ENCODE results near the gene RAB39B.
"Not testable (repeated sequence)": the region's sequence is repeated elsewhere in the genome, so short reads cannot be mapped to it uniquely, and the experiment has no call there.

Gene RAB39B

DNA sequence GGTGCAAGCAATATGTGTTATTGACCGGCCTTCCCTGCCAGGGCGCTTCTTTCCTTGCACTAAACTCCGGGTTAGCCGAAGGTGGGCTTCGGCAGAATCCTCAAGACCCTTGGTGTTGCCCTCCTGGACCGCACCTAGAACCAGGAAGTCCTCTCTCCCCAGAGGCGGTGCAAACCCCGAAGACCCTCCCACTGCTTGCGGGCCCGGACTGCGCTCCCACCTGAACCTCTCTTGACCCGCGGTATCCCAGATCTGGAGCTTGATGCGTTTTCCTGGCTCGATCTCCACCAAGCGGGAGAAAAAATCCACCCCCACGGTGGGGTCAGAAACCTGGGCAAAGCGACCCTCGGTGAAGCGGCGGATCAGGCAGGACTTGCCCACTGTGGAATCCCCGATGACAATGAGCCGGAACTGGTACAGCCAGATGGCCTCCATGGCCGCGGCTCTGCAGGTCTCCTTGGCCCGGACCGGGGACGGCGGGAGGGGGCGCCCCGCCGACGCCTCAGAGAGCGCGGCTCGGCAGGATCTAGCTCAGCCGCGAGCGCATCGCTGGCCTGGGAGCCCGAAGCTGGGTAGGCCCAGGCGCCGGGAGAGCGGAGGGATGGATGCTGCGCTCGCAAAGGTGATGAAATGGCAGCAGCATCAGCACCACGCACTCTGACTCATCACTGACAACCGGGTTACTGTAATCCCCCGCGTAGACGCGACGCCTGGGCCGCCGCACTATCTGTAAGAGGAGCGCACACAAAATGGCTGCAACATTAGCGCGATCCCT is at the start of gene RAB39B:
RAB39B (minus strand) TSS at position 638 of the 775 bp plus-strand sequence; CDS start at position 435, 203 bp downstream.
- peak; percentile 61 for DNase-seq (ENCODE audit: low spot score)

GRCh38 chrX:155313766-155314165 is 49.5 kb upstream of the RAB39B start:
- DNase-seq (ENCODE audit: low spot score), result no peak

DNA sequence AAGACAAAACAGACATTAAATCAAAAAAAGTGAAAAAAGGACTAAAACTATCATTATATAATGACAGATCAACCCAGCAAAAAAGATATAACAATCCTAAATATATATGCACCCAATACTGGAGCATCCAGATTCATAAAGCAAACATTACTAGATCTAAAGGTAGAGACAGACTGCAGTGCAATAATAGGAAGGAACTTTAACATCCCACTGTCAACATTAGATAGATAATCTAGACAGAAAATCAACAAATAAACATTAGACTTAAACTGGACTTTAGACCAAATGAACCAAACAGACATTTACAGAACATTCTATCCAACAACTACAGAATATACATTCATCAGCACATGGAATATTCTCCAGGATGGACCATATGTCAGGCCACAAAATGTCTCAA is 29.5 kb upstream of the RAB39B start:
- DNase-seq (ENCODE audit: low spot score), result no peak

DNA sequence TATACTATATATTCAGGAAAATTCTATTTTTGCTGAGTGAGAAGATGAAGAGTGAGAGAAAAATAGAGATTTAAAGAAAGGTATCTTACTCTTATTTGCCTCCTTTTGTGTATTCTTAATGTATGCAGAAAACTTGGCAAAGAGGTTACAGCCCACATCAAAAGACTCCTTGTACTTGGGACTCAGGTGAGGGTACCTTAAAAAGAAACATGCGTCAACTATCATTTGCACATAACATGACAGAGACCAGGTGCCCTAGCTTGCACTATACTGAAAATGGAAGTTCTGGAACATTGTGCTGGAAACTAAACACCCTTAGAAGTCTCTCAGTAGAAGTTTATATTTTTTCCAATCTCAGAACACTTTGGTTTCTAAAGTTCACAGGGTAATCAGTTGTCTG is 15.6 kb upstream of the RAB39B start:
- DNase-seq (ENCODE audit: low spot score), result no peak

- DNase-seq (ENCODE audit: low spot score), result no peak
Observed at GRCh38 chrX:155270969-155271368, 6.7 kb upstream of the RAB39B start.

GRCh38 chrX:155267995-155268394 is 3.7 kb upstream of the RAB39B start:
- not testable (repeated sequence) for DNase-seq (ENCODE audit: low spot score)

DNA sequence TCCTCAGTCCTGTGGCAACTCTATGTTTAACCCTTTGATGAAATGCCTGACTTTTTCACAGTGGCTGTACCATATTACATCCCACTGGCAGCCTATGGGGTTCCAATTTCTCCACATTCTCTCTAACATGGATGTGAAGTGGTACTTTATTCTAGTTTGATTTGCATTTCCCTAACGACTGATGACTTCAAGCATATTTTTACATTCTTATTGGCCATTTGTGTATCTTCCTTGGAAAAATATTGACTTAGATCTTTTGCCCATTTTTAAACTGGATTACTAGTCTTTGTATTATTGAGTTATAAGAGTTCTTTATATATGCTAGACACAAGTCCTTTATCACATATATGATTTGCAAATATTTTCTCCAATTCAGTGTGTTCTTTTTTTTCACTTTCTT is 2.1 kb upstream of the RAB39B start:
- no peak for DNase-seq (ENCODE audit: low spot score)

GRCh38 chrX:155262970-155263754 is 1.1 kb downstream of the RAB39B start:
- no peak for DNase-seq (ENCODE audit: low spot score)

DNA sequence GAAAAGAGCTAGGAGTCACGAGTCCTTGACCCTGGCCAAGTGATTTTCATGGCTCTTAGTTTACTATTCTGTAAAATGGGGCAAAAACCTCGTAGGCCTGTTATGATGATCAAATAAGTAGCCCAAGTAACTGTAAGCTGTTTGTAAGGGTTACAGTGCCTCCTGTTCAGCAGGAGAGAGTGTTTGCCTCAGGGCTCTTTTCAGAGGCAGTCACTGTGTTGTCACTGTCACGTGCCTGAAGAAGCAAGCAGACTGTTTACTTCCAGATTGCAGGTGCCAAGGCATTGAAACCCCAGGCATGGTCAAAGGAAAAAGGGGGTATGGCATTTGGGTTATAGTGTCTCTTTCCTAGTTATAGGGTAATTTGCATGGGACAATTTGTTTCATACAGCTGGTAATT is 4.5 kb downstream of the RAB39B start:
- no peak for DNase-seq (ENCODE audit: low spot score)

GRCh38 chrX:155251391-155251790 is 12.9 kb downstream of the RAB39B start:
- no peak for DNase-seq (ENCODE audit: low spot score)

DNA sequence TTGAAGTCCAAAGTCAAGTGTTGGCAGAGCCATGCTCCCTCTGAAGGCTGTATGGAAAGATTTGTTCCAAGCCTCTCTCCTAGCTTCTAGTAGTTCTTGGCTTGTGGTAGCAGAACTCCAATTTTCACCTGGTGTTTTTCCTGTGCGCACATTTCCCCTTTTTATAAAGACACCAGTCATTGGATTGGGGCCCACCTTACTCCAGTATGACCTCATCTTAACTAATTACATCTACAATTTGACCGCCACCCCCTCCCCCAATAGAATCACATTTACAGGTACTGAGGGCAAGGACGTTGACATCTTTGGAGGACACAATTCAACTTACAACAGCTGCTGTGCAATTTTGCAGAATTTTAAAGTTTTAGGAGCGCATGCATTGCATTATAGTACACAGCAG is 16.8 kb downstream of the RAB39B start:
- DNase-seq (ENCODE audit: low spot score), result no peak

- no peak for DNase-seq (ENCODE audit: low spot score)
Observed at GRCh38 chrX:155246748-155247147, 17.5 kb downstream of the RAB39B start.

- no peak for DNase-seq (ENCODE audit: low spot score)
Observed at GRCh38 chrX:155242300-155242699, 22.0 kb downstream of the RAB39B start.

- no peak for DNase-seq (ENCODE audit: low spot score)
Observed at GRCh38 chrX:155237719-155238118, 26.6 kb downstream of the RAB39B start.

- DNase-seq (ENCODE audit: low spot score), result no peak
Observed at GRCh38 chrX:155235891-155236290, 28.4 kb downstream of the RAB39B start.

GRCh38 chrX:155231163-155231562 is 33.1 kb downstream of the RAB39B start:
- DNase-seq (ENCODE audit: low spot score), result no peak

- no peak for DNase-seq (ENCODE audit: low spot score)
Observed at GRCh38 chrX:155225774-155226173, 38.5 kb downstream of the RAB39B start.

GRCh38 chrX:155223746-155224145 is 40.5 kb downstream of the RAB39B start:
- DNase-seq (ENCODE audit: low spot score), result not testable (repeated sequence)

DNA sequence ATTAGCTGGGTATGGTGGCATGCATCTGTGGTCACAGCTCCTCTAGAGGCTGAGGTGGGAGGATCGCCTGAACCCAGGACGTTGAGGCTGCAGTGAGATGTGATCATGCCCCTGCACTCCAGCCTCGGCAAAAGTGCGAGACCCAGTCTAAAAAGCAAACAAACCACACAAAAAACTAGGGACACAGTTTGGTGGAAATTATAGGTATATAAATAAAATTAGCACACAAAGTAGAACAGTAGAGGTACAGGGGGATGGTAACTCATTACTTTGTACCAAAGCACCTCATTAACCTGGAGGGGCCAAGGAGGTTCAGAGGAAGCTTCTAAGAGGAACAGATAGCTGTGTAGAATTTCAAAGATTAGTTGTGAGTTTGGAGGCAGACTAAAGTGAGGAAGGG is 42.9 kb downstream of the RAB39B start:
- no peak for DNase-seq (ENCODE audit: low spot score)

DNA sequence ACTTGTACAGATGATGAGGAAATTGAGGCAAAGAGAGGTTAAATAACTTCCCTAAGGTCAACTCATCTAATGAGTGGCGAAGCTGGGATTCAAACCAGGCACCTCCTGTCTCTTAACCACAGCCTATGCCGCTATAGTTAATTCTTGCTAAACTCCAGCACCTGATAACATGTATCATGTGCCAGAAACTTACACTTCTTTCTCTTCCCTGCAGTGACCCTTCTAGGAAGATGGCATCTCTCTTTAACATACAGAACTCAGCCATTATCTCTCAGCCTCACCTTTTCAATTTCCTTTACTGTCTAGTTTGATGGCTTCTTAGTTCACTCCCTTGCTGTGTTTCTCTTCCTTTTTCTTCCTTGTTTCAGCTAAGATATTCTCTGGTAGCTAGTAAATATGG is 45.5 kb downstream of the RAB39B start:
- DNase-seq (ENCODE audit: low spot score), result no peak

DNA sequence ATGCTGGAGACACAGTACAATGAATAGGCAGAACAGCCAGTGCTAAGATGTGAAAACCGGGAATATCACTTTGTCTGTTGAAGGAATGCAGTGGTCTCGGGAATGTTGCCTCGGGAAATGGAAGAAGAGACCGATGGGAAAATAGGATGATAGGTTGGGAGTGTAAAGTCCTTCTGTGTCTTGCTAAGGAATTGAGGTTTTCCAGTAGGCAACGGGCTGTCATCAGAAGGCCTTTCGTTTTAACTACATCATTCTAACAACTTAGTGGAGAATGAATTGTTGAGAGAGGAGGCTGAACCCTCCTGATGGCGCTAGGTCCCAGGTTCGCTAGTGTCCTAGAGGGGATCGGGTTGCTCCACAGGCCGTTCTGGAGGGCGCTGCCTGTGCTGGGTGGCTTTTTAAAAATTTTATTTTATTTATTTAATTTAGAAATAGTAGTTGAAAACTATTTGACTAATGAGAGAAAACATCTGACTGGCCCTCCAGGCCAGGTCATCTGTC is 47.3 kb downstream of the RAB39B start:
- peak; percentile 23 for DNase-seq (ENCODE audit: low spot score)

DNA sequence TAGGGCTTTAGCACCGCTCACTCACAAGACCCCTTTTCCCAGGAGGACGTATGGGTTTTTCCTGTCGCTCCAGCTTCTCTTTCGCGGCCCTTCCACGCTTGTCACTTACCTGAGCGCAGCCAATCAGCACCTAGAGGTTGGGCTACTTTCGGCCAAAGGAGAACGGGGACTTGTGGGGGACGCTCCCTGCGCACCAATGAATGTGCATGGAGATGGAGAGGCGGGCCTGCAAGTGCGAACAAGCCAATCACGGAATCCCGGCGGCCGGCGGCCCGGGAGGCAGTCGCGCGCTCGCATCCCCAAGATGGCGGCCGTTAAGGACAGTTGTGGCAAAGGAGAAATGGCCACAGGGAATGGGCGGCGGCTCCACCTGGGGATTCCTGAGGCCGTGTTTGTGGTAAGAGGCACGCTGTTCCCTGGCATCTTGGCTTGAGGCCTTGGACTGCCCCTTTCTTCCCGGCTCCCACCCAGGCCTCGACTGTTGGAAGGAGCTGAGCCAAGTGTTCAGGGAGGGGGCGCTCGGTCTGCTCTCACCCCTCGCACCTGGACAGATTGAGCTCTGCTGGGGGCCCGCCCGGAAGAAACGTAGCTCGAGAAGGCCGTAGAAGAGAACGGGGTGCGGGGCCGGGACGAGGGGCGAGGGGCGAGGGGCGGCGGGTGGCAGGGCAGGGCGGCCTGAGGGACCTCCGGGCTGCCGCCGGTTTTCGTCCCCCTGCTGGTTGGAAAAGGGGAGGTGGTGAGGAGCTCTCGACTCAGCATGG is 47.9 kb downstream of the RAB39B start, which contains the start of gene VBP1:
VBP1 (plus strand) TSS at position 282 of the 761 bp plus-strand sequence; CDS start at position 305, 23 bp downstream.
- peak; percentile 91 for DNase-seq (ENCODE audit: low spot score)

Measured in AG08396 (cell line).